Hepatocyte (in vitro differentiated cells): Measurements from ENCODE around the gene CIC. TPM values are rescaled to one million over a fixed set of nuclear protein-coding genes. Genes with fewer than 3 reads are reported as not detected.

ENCODE experiments used
- DNase-seq: peaks from one replicate; pipeline ENCODE4 v3.0.0-alpha.2; 2016; ENCODE audit warnings: low spot score
- H2AFZ ChIP-seq: fragments of 200-600 bp; sonication (generic); 2 replicates; pipeline ENCODE4 v1.6.0; 2016; ENCODE audit warnings: antibody characterized with exemption, mild to moderate bottlenecking
- H3K27ac ChIP-seq: fragments of 200-600 bp; sonication (generic); 2 replicates; pipeline ENCODE4 v1.5.1; 2016; ENCODE audit warnings: mild to moderate bottlenecking
- H3K27me3 ChIP-seq: fragments of 200-600 bp; sonication (generic); 2 replicates; pipeline ENCODE4 v1.6.1; 2016
- H3K36me3 ChIP-seq: fragments of 200-600 bp; sonication (generic); replicated peaks from 2 replicates; pipeline ENCODE4 v1.5.1; 2016; ENCODE audit warnings: low read depth; ENCODE audit not compliant: insufficient read depth
- H3K4me1 ChIP-seq: fragments of 200-600 bp; sonication (generic); 2 replicates; pipeline ENCODE4 v1.5.1; 2016; ENCODE audit warnings: mild to moderate bottlenecking, moderate library complexity; ENCODE audit not compliant: insufficient read depth
- H3K4me2 ChIP-seq: fragments of 200-600 bp; sonication (generic); 2 replicates; pipeline ENCODE4 v1.6.0; 2016
- H3K4me3 ChIP-seq: fragments of 200-600 bp; sonication (generic); 2 replicates; pipeline ENCODE4 v1.5.1; 2016; ENCODE audit warnings: mild to moderate bottlenecking
- H3K79me2 ChIP-seq: fragments of 200-600 bp; sonication (generic); 2 replicates; pipeline ENCODE4 v1.6.0; 2017; ENCODE audit warnings: mild to moderate bottlenecking
- H3K9me2 ChIP-seq: fragments of 200-600 bp; sonication (generic); replicated peaks from 2 replicates; pipeline ENCODE4 v1.6.0; 2017; ENCODE audit warnings: mild to moderate bottlenecking; ENCODE audit not compliant: insufficient read depth
- H3K9me3 ChIP-seq: fragments of 200-600 bp; sonication (generic); 2 replicates; pipeline ENCODE4 v1.5.1; 2016; ENCODE audit warnings: low read depth, mild to moderate bottlenecking
- H4K20me1 ChIP-seq: fragments of 200-600 bp; sonication (generic); 2 replicates; pipeline ENCODE4 v1.6.0; 2016; ENCODE audit warnings: mild to moderate bottlenecking; ENCODE audit not compliant: insufficient read depth, poor library complexity, severe bottlenecking
- CTCF ChIP-seq: fragments of 200-600 bp; sonication (generic); IDR thresholded peaks from 2 replicates; pipeline ENCODE4 v1.5.1; 2016; ENCODE audit warnings: antibody characterized with exemption, mild to moderate bottlenecking; ENCODE audit not compliant: poor library complexity
- EZH2 ChIP-seq: fragments of 200-600 bp; sonication (generic); IDR thresholded peaks from 2 replicates; pipeline ENCODE4 v1.6.1; 2016; ENCODE audit warnings: antibody characterized with exemption, mild to moderate bottlenecking, borderline replicate concordance
- EZH2phosphoT487 ChIP-seq: fragments of 200-600 bp; sonication (generic); IDR thresholded peaks from one replicate; pipeline ENCODE4 v1.6.1; 2018; ENCODE audit warnings: antibody characterized with exemption, mild to moderate bottlenecking, low read depth, moderate library complexity; ENCODE audit not compliant: unreplicated experiment, severe bottlenecking
- WGBS: methylation state at CpG from one replicate; pipeline ENCODE4 v1.1.6; 2016; ENCODE audit warnings: low lambda C conversion rate; ENCODE audit errors: missing lambda C conversion rate; 5-methylcytosine and 5-hydroxymethylcytosine counted together
- polyA plus RNA-seq: library from polyadenylated mRNA; unstranded; fragments of >200 nt; fragmentation: Nextera tagmentation; extraction: Ambion mirVana; gene quantifications from 2 replicates; pipeline ENCODE4 v1.2.1, GENCODE V29; 2016
- total RNA-seq: library from RNA; depleted of rRNA; stranded (reverse); fragments of >200 nt; gene quantifications from 2 replicates; pipeline ENCODE4 v1.2.3, GENCODE V29; 2014

The CIC gene
- total and polyA plus RNA-seq, 2 experiments from 2014 or later = 17.4 to 23.2 TPM

- Histone ChIP-seq H3K9me2 (no peaks in the 10 kb centered on the region), H3K27ac (no peak overlapping the region), H3K27me3 (no peaks in the 10 kb centered on the region), H3K36me3 (no peaks in the 10 kb centered on the region), H4K20me1 (peaks cover 15% of the 10 kb centered on the region), H2AFZ (no peak overlapping the region), H3K4me3 (no peak overlapping the region), H3K4me1 (no peaks in the 10 kb centered on the region), H3K4me2 (no peak overlapping the region), H3K79me2 (peaks cover 13% of the 10 kb centered on the region), H3K9me3 (no peaks in the 10 kb centered on the region)
- DNase-seq = no peak
- WGBS = 82% methylated on average over 4 of the region's 4 CpGs
- TF ChIP-seq EZH2 = no peak
- no peak for TF ChIP-seq CTCF
- no peak for TF ChIP-seq EZH2phosphoT487
Measured at GRCh38 chr19:42228641-42229040, 40.4 kb upstream of the CIC start.

GRCh38 chr19:42229301-42229854 lies 39.7 kb upstream of the CIC start:
- H3K79me2 ChIP-seq = peaks cover 13% of the 10 kb centered on the region
- no peaks in the 10 kb centered on the region for H3K36me3 ChIP-seq
- peaks cover 15% of the 10 kb centered on the region for H4K20me1 ChIP-seq
- peak overlapping the region; percentile 37 for H3K27ac ChIP-seq
- H3K9me2 ChIP-seq = no peaks in the 10 kb centered on the region
- H3K27me3 ChIP-seq = no peaks in the 10 kb centered on the region
- TF ChIP-seq CTCF = no peak
- no peak for TF ChIP-seq EZH2
- TF ChIP-seq EZH2phosphoT487 = no peak
- no peak overlapping the region for H3K4me2 ChIP-seq
- no peaks in the 10 kb centered on the region for H3K4me1 ChIP-seq
- no peaks in the 10 kb centered on the region for H3K9me3 ChIP-seq
- H2AFZ ChIP-seq = no peak overlapping the region
- 74% methylated on average over 4 of the region's 4 CpGs for WGBS
- DNase-seq = no peak
- no peak overlapping the region for H3K4me3 ChIP-seq

GRCh38 chr19:42229855-42230351 lies 39.1 kb upstream of the CIC start:
- Histone ChIP-seq H3K27ac (peak overlapping the region; percentile 37), H3K4me2 (no peak overlapping the region), H3K36me3 (no peaks in the 10 kb centered on the region), H3K9me3 (no peaks in the 10 kb centered on the region), H3K79me2 (peaks cover 13% of the 10 kb centered on the region), H3K4me3 (no peak overlapping the region), H3K9me2 (no peaks in the 10 kb centered on the region), H3K27me3 (no peaks in the 10 kb centered on the region), H4K20me1 (peaks cover 15% of the 10 kb centered on the region), H3K4me1 (no peaks in the 10 kb centered on the region), H2AFZ (no peak overlapping the region)
- no peak for DNase-seq
- 74% methylated on average over 7 of the region's 8 CpGs for WGBS
- TF ChIP-seq EZH2 = no peak
- no peak for TF ChIP-seq EZH2phosphoT487
- no peak for TF ChIP-seq CTCF
